ENCODE results near the gene REM2. TPM values are rescaled to one million over a fixed set of nuclear protein-coding genes. Genes with fewer than 3 reads are reported as not detected.

The REM2 gene
- total and polyA plus RNA-seq, 2 of the 4 experiments (the other 2 are of a cell fraction), result under 0.01 to 0.07 TPM

DNA sequence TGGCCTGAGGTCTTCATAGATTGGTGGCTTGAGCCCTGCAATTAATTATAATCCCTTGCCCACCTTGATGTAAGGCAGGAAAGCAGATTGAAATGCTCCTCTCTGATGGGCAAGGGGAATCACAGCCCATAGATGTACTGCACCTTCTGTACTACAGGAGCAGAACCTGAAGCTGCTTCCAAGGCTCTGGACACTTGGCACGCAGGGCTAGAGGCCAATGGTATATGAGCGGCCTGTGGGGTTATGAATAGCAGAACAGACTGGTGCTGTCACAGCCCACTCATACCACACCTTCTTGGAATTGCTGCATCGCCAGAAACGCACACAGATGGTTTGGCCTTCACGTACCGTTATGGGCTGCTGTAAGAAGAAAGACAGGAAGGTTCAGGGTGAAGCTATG is 37.7 kb downstream of the REM2 start:
- Histone ChIP-seq H3K4ac (ENCODE audit: low read depth, low read length) (no peak overlapping the region), H3K23ac (ENCODE audit: low read depth, low read length) (no peak overlapping the region), H3K9ac (ENCODE audit: low read depth, low read length) (no peak overlapping the region), H4K20me1 (ENCODE audit: insufficient read depth, low read length) (no peaks in the 10 kb centered on the region), H3K4me1 (ENCODE audit: control insufficient read depth, insufficient read depth, low read length) (peaks cover 9% of the 10 kb centered on the region), H3K14ac (replicated peaks; ENCODE audit: low read depth, low read length) (no peak overlapping the region), H3K27me3 (ENCODE audit: control insufficient read depth, insufficient read depth, low read length) (no peaks in the 10 kb centered on the region), H2BK120ac (ENCODE audit: low read depth, low read length) (no peak overlapping the region), H2BK20ac (ENCODE audit: low read depth, low read length) (no peak overlapping the region), H3K56ac (ENCODE audit: extremely low read depth, insufficient read depth, low read length) (no peak overlapping the region), H3K4me2 (ENCODE audit: low read depth, low read length) (no peak overlapping the region), H2AK5ac (ENCODE audit: low read depth, low read length) (no peak overlapping the region), H4K8ac (ENCODE audit: low read depth in 2 of 2, low read length in 2 of 2) (no peak overlapping the region), H2AK9ac (replicated peaks; ENCODE audit: low read depth, low read length, poor library complexity) (no peak overlapping the region), H3K27ac (ENCODE audit: insufficient read depth, low read length) (no peak overlapping the region), H3K36me3 (ENCODE audit: control insufficient read depth, insufficient read depth, low read length) (peaks cover 29% of the 10 kb centered on the region), H3K18ac (ENCODE audit: low read depth, low read length) (no peak overlapping the region), H2BK5ac (ENCODE audit: low read depth, low read length, poor library complexity, severe bottlenecking) (no peak overlapping the region), H2BK15ac (ENCODE audit: low read depth, low read length) (no peak overlapping the region), H4K5ac (ENCODE audit: low read depth, low read length) (no peak overlapping the region), H3K79me1 (ENCODE audit: low read depth in 1 of 2, low read length in 2 of 2) (peaks cover 15 to 48% of the 10 kb centered on the region in 2 experiments), H3K9me3 (ENCODE audit: control insufficient read depth, insufficient read depth, low read length) (no peaks in the 10 kb centered on the region), H3K9me1 (ENCODE audit: insufficient read depth, low read length) (peaks cover 8% of the 10 kb centered on the region), H2AFZ (replicated peaks; ENCODE audit: low read length, poor library complexity) (no peak overlapping the region), H4K91ac (ENCODE audit: insufficient read depth, low read depth, low read length) (no peak overlapping the region), H3K4me3 (ENCODE audit: insufficient read depth, low read depth, low read length) (no peak overlapping the region)
- DNase-seq (no peak), ATAC-seq (ENCODE audit: low read depth) (no peak)
- in situ Hi-C loops (cut with MboI; ENCODE audit: low sequenced_read_pairs) (no loop called here), dilution Hi-C loops (cut with HindIII; ENCODE audit: low sequenced_read_pairs, unreplicated experiment) (no loop called here), intact Hi-C loops (cut with micrococcal nuclease) (no loop called here)
- no CpG with 5 or more reads among the region's 6 CpGs for WGBS, 2 experiments (ENCODE audit: extremely low coverage in 2 of 2, insufficient read length in 1 of 2)
- TF ChIP-seq MXI1 (IDR thresholded peaks at IDR 0.05; ENCODE audit: borderline replicate concordance, low read depth, low read length) (no peak), CEBPB (IDR thresholded peaks at IDR 0.05; ENCODE audit: low read depth, low read length) (no peak), RAD21 (IDR thresholded peaks at IDR 0.05; ENCODE audit: low read length) (no peak), POLR2A (IDR thresholded peaks at IDR 0.05; ENCODE audit: low read depth, low read length) (no peak)
- ChIA-PET CTCF (interaction anchor here (0.6 kb wide), 1 partner anchor 635 kb away, joined by 3 read pairs; no protein-coding TSS in a partner anchor), POLR2A (ENCODE audit: unreplicated experiment) (no interaction called here)
- no TSS peak for BruUV-seq (replicated peaks)
